HG03571 (cell line): ENCODE data around the gene NDUFV2.
"Not testable (repeated sequence)": the region's sequence is repeated elsewhere in the genome, so short reads cannot be mapped to it uniquely, and the experiment has no call there.

Source experiments
- ATAC-seq: cut with Tn5 transposase; IDR thresholded peaks from one replicate; pipeline ENCODE4 v1.9.1; 2021; ENCODE audit not compliant: unreplicated experiment

NDUFV2 gene

GRCh38 chr18:9088727-9089126, 13.8 kb upstream of the NDUFV2 start:
- ATAC-seq, result not testable (repeated sequence)

- ATAC-seq, result no peak
Measured at GRCh38 chr18:9090578-9090977, 11.9 kb upstream of the NDUFV2 start.

GRCh38 chr18:9091066-9091476, 11.4 kb upstream of the NDUFV2 start:
- no peak for ATAC-seq

- no peak for ATAC-seq
Measured at GRCh38 chr18:9092665-9093064, 9.8 kb upstream of the NDUFV2 start.

GRCh38 chr18:9093109-9093508, 9.4 kb upstream of the NDUFV2 start:
- not testable (repeated sequence) for ATAC-seq

GRCh38 chr18:9094307-9095226, 7.9 kb upstream of the NDUFV2 start:
- no peak for ATAC-seq

- peak; percentile 84 for ATAC-seq
Measured at GRCh38 chr18:9095297-9096006, 7.0 kb upstream of the NDUFV2 start.

GRCh38 chr18:9096007-9096371, 6.5 kb upstream of the NDUFV2 start:
- no peak for ATAC-seq

- ATAC-seq, result no peak
Measured at GRCh38 chr18:9096685-9097084, 5.8 kb upstream of the NDUFV2 start.

GRCh38 chr18:9097349-9097748, 5.2 kb upstream of the NDUFV2 start:
- ATAC-seq, result no peak

GRCh38 chr18:9100796-9101195, 1.7 kb upstream of the NDUFV2 start:
- ATAC-seq, result no peak

- peak; percentile 6 for ATAC-seq
Measured at GRCh38 chr18:9101730-9102507, 580 bp upstream of the NDUFV2 start.

- ATAC-seq, result no peak
Measured at GRCh38 chr18:9103376-9103873, 926 bp downstream of the NDUFV2 start.

- ATAC-seq, result no peak
Measured at GRCh38 chr18:9104244-9104901, 1.9 kb downstream of the NDUFV2 start.

- no peak for ATAC-seq
Measured at GRCh38 chr18:9105420-9105819, 2.9 kb downstream of the NDUFV2 start.

- no peak for ATAC-seq
Measured at GRCh38 chr18:9106094-9106493, 3.6 kb downstream of the NDUFV2 start.

GRCh38 chr18:9106800-9107584, 4.5 kb downstream of the NDUFV2 start:
- no peak for ATAC-seq

- ATAC-seq, result no peak
Measured at GRCh38 chr18:9108911-9109310, 6.4 kb downstream of the NDUFV2 start.

GRCh38 chr18:9109523-9109922, 7.0 kb downstream of the NDUFV2 start:
- ATAC-seq, result no peak
